Fibroblast of lung (primary cell): Measurements from ENCODE around the gene CCDC181.

ENCODE experiments used
- EZH2 ChIP-seq: IDR thresholded peaks from 2 replicates; pipeline ENCODE4 v1.5.1; 2012; ENCODE audit warnings: low read length, control low read depth, mild to moderate bottlenecking; ENCODE audit errors: missing control alignments
- TF ChIP-seq, protein P1 (sequence below), 2 donors: IDR thresholded peaks in 1 of 2; conservative IDR thresholded peaks in 1 of 2; 1 replicate in 1 of 2; 2 replicates in 1 of 2; pipeline ENCODE4 v1.5.1; 2011 to 2012; ENCODE audit warnings: low read length in 2 of 2, control low read depth in 1 of 2, inconsistent platforms in 1 of 2, low read depth in 1 of 2, mild to moderate bottlenecking in 1 of 2

DNA sequence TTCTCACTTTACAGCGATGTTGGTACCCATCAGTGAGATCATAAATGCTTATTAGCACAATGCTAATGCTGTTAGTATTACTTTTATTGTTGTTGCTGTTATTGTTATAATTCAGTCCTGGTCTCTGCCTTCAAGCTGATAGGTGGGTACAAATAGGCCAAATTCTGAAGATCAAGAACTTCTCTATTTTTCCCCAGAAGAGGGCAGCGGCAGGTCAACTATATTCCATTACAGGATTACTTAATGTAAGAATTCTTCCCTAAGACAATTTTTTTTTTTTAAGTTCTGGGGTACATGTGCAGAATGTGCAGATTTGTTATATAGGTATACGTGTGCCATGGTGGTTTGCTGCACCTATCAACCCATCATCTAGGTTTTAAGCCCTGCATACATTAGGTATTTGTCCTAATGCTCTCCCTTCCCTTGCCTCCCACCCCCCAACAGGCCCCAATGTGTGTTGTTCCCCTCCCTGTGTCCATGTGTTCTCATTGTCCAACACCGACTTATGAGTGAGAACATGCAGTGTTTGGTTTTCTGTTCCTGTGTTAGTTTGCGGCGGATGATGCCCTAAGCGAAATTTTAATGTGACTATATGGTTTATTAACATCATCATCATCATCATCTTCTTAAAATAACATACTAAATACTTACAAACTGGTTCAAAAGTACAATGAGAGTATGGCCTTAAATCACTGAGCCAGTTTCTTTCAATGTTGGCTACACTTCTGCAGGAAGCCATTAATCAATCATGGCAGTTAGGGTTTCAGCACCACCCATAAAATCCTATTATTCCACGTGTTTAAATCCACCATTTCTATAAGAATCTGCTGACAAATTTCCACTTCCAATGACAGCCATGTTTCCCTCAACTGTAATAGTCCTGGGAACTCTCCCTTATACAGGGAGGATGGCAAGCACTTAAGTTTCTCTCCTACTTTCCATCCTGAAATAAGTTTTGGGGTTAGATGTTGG is 39.3 kb upstream of the CCDC181 start:
- TF ChIP-seq, protein P1, sequence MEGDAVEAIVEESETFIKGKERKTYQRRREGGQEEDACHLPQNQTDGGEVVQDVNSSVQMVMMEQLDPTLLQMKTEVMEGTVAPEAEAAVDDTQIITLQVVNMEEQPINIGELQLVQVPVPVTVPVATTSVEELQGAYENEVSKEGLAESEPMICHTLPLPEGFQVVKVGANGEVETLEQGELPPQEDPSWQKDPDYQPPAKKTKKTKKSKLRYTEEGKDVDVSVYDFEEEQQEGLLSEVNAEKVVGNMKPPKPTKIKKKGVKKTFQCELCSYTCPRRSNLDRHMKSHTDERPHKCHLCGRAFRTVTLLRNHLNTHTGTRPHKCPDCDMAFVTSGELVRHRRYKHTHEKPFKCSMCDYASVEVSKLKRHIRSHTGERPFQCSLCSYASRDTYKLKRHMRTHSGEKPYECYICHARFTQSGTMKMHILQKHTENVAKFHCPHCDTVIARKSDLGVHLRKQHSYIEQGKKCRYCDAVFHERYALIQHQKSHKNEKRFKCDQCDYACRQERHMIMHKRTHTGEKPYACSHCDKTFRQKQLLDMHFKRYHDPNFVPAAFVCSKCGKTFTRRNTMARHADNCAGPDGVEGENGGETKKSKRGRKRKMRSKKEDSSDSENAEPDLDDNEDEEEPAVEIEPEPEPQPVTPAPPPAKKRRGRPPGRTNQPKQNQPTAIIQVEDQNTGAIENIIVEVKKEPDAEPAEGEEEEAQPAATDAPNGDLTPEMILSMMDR (conservative IDR thresholded peaks at IDR 0.05 in 1 of 2, IDR thresholded peaks at IDR 0.05 in 1 of 2; ENCODE audit: low read depth in 1 of 2, low read length in 2 of 2): peak; percentile 36 to 37
- no peak for TF ChIP-seq EZH2
